Upper lobe of right lung (tissue), 1 donor: ENCODE data around the gene HSP90B1. TPM values are rescaled to one million over a fixed set of nuclear protein-coding genes. Genes with fewer than 3 reads are reported as not detected.

Experiments used
- ATAC-seq: fragments of 200-7000 bp; cut with Tn5 transposase; one replicate; pipeline ENCODE4 v1.9.1; 2020; ENCODE audit warnings: mild to moderate bottlenecking, moderate library complexity
- DNase-seq: peaks from one replicate; pipeline ENCODE4 v3.0.0-alpha.2; 2020
- H3K27ac ChIP-seq: fragments of 200-600 bp; one replicate; pipeline ENCODE4 v1.8.0; 2022
- H3K27me3 ChIP-seq: fragments of 200-600 bp; one replicate; pipeline ENCODE4 v1.8.0; 2022; ENCODE audit warnings: mild to moderate bottlenecking
- H3K36me3 ChIP-seq: fragments of 200-600 bp; one replicate; pipeline ENCODE4 v1.8.0; 2022
- H3K4me1 ChIP-seq: fragments of 200-600 bp; one replicate; pipeline ENCODE4 v1.8.0; 2022
- H3K4me3 ChIP-seq: fragments of 200-600 bp; one replicate; pipeline ENCODE4 v1.8.0; 2022; ENCODE audit warnings: mild to moderate bottlenecking
- H3K9me3 ChIP-seq: fragments of 200-600 bp; one replicate; pipeline ENCODE4 v1.8.0; 2022
- intact Hi-C: fragments of 100-400 bp; cut with DNase I; formaldehyde crosslinking; loops from one replicate; pipeline ENCODE4 v1.11.0; 2022
- long read RNA-seq: library from polyadenylated mRNA; unstranded; transcript quantifications from one replicate; pipeline ENCODE4 v2.0.0, GENCODE V29; 2021
- total RNA-seq: library from RNA; stranded (reverse); fragmentation: NEBNext Ultra II Directional; extraction: Animal tissue kit (Norgen Biotek cat#: 25700); gene quantifications from one replicate; pipeline ENCODE4 v1.2.1, GENCODE V29; 2021
- TF ChIP-seq, protein P1 (sequence below): fragments of 200-600 bp; IDR thresholded peaks from one replicate; pipeline ENCODE4 v1.8.0; 2022; ENCODE audit warnings: antibody characterized with exemption
- donor health status: DM: no; HTN: yes; CAD: no; lungs with severe emphysema.

Gene HSP90B1
- total RNA-seq: 676 TPM
- long read RNA-seq, transcript HSP90B1-201 (18 exons, 2,858 nt): major isoform, 871 of 980 reads
- long read RNA-seq, partial matches to known transcripts: 44 of 980 reads
- long read RNA-seq, other reads (novel, unspliced or antisense): 65 of 980 reads

DNA sequence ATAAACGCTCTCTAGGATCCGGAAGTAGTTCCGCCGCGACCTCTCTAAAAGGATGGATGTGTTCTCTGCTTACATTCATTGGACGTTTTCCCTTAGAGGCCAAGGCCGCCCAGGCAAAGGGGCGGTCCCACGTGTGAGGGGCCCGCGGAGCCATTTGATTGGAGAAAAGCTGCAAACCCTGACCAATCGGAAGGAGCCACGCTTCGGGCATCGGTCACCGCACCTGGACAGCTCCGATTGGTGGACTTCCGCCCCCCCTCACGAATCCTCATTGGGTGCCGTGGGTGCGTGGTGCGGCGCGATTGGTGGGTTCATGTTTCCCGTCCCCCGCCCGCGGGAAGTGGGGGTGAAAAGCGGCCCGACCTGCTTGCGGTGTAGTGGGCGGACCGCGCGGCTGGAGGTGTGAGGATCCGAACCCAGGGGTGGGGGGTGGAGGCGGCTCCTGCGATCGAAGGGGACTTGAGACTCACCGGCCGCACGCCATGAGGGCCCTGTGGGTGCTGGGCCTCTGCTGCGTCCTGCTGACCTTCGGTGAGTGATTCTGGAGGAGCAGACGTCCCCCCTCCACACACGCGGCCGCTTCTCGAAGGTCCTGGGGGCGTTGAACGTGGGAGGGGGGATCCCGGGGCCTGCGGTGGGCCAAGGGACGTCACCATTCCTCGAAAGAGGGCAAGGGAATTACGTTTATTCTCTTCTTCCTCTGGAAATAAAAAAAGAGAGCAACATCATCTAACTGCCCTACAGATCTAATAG, at the start of gene HSP90B1:
Gene HSP90B1, plus strand, starts transcription at position 377 of the 753 bp plus-strand sequence. Its CDS starts 106 bp downstream, at position 483.
- peak; percentile 99 for DNase-seq
- H3K27ac ChIP-seq: peak within 1 kb of the TSS; percentile 97
- peak within 1 kb of the TSS; percentile 86 for H3K4me3 ChIP-seq
- peaks cover 28% of the 10 kb centered on the region for H3K36me3 ChIP-seq
- peaks cover 30% of the 10 kb centered on the region for H3K4me1 ChIP-seq
- intact Hi-C loops: no loop called here
- no peaks in the 10 kb centered on the region for H3K9me3 ChIP-seq
- peak; percentile 96 for ATAC-seq
- H3K27me3 ChIP-seq: no peaks in the 10 kb centered on the region
- TF ChIP-seq, protein P1, sequence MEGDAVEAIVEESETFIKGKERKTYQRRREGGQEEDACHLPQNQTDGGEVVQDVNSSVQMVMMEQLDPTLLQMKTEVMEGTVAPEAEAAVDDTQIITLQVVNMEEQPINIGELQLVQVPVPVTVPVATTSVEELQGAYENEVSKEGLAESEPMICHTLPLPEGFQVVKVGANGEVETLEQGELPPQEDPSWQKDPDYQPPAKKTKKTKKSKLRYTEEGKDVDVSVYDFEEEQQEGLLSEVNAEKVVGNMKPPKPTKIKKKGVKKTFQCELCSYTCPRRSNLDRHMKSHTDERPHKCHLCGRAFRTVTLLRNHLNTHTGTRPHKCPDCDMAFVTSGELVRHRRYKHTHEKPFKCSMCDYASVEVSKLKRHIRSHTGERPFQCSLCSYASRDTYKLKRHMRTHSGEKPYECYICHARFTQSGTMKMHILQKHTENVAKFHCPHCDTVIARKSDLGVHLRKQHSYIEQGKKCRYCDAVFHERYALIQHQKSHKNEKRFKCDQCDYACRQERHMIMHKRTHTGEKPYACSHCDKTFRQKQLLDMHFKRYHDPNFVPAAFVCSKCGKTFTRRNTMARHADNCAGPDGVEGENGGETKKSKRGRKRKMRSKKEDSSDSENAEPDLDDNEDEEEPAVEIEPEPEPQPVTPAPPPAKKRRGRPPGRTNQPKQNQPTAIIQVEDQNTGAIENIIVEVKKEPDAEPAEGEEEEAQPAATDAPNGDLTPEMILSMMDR: no peak

DNA sequence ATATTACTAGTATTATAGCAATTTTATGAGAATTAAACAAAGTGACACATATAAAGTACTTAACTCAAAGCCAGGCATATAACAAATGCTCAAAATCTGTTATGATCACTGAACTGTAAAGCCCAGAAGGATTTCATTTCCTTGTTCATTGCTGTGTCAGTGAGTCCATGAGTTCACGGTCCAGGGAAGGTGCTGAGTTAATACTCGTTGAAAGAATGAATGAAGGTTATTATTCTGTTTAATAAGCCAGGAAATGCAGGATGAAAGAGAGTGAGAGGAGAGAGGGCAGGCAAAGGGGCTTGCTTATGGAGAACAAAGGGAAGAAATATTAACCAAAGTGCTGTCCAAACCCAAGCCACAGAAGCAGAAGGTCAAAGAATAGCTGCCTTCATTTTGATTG, 48.9 kb upstream of the HSP90B1 start:
- H3K27me3 ChIP-seq: no peaks in the 10 kb centered on the region
- no peaks in the 10 kb centered on the region for H3K4me1 ChIP-seq
- H3K27ac ChIP-seq: no peak overlapping the region
- ATAC-seq (no peak), DNase-seq (no peak)
- H3K4me3 ChIP-seq: no peak overlapping the region
- TF ChIP-seq, protein P1: no peak
- no peaks in the 10 kb centered on the region for H3K9me3 ChIP-seq
- intact Hi-C loops: no loop called here
- no peaks in the 10 kb centered on the region for H3K36me3 ChIP-seq

GRCh38 chr12:103882861-103883596, 47.2 kb upstream of the HSP90B1 start:
- ATAC-seq: peak; percentile 34

DNA sequence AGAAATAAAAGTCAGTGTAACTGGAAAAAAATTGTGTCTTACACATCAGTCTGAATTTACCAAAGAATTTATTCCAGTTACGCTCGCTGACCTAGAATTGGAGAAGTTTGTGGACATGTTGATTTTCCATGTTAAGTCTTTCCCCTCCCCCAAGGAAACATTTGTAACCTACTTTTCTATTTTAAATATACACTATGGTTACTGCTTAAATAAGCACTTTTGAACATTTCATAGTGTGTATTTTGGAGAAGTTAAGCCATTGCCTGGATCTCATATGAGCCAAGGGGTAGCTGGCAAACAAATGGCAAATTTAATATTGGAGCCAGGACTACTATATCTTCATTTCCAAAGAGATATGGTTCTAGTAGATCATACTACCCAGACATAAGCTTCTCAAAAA, 46.3 kb upstream of the HSP90B1 start:
- ATAC-seq: no peak
- H3K4me1 ChIP-seq: no peaks in the 10 kb centered on the region
- intact Hi-C loops: no loop called here
- H3K27me3 ChIP-seq: no peaks in the 10 kb centered on the region
- H3K27ac ChIP-seq: no peak overlapping the region
- H3K4me3 ChIP-seq: no peak overlapping the region
- no peaks in the 10 kb centered on the region for H3K9me3 ChIP-seq
- TF ChIP-seq, protein P1: no peak
- H3K36me3 ChIP-seq: no peaks in the 10 kb centered on the region
- DNase-seq: no peak

More at GRCh38 chr12:103882861-103883596, 47.2 kb upstream of the HSP90B1 start:
- DNase-seq: no peak
- TF ChIP-seq, protein P1: no peak
- intact Hi-C loops: no loop called here
- H3K27me3 ChIP-seq: no peaks in the 10 kb centered on the region
- H3K4me1 ChIP-seq: no peaks in the 10 kb centered on the region
- no peak overlapping the region for H3K27ac ChIP-seq
- no peaks in the 10 kb centered on the region for H3K36me3 ChIP-seq
- no peak overlapping the region for H3K4me3 ChIP-seq
- no peaks in the 10 kb centered on the region for H3K9me3 ChIP-seq

GRCh38 chr12:103884316-103884715, 45.9 kb upstream of the HSP90B1 start:
- no peaks in the 10 kb centered on the region for H3K36me3 ChIP-seq
- intact Hi-C loops: no loop called here
- no peak overlapping the region for H3K4me3 ChIP-seq
- no peaks in the 10 kb centered on the region for H3K27me3 ChIP-seq
- ATAC-seq (no peak), DNase-seq (no peak)
- TF ChIP-seq, protein P1: peak; percentile 35
- H3K9me3 ChIP-seq: no peaks in the 10 kb centered on the region
- no peaks in the 10 kb centered on the region for H3K4me1 ChIP-seq
- H3K27ac ChIP-seq: no peak overlapping the region
